Hepatocyte (in vitro differentiated cells): Measurements from ENCODE around the gene MNX1. TPM values are rescaled to one million over a fixed set of nuclear protein-coding genes. Genes with fewer than 3 reads are reported as not detected.

Experiments used
- DNase-seq: peaks from one replicate; pipeline ENCODE4 v3.0.0-alpha.2; 2016; ENCODE audit warnings: low spot score
- H2AFZ ChIP-seq: fragments of 200-600 bp; sonication (generic); 2 replicates; pipeline ENCODE4 v1.6.0; 2016; ENCODE audit warnings: antibody characterized with exemption, mild to moderate bottlenecking
- H3K27ac ChIP-seq: fragments of 200-600 bp; sonication (generic); 2 replicates; pipeline ENCODE4 v1.5.1; 2016; ENCODE audit warnings: mild to moderate bottlenecking
- H3K27me3 ChIP-seq: fragments of 200-600 bp; sonication (generic); 2 replicates; pipeline ENCODE4 v1.6.1; 2016
- H3K36me3 ChIP-seq: fragments of 200-600 bp; sonication (generic); replicated peaks from 2 replicates; pipeline ENCODE4 v1.5.1; 2016; ENCODE audit warnings: low read depth; ENCODE audit not compliant: insufficient read depth
- H3K4me1 ChIP-seq: fragments of 200-600 bp; sonication (generic); 2 replicates; pipeline ENCODE4 v1.5.1; 2016; ENCODE audit warnings: mild to moderate bottlenecking, moderate library complexity; ENCODE audit not compliant: insufficient read depth
- H3K4me2 ChIP-seq: fragments of 200-600 bp; sonication (generic); 2 replicates; pipeline ENCODE4 v1.6.0; 2016
- H3K4me3 ChIP-seq: fragments of 200-600 bp; sonication (generic); 2 replicates; pipeline ENCODE4 v1.5.1; 2016; ENCODE audit warnings: mild to moderate bottlenecking
- H3K79me2 ChIP-seq: fragments of 200-600 bp; sonication (generic); 2 replicates; pipeline ENCODE4 v1.6.0; 2017; ENCODE audit warnings: mild to moderate bottlenecking
- H3K9me2 ChIP-seq: fragments of 200-600 bp; sonication (generic); replicated peaks from 2 replicates; pipeline ENCODE4 v1.6.0; 2017; ENCODE audit warnings: mild to moderate bottlenecking; ENCODE audit not compliant: insufficient read depth
- H3K9me3 ChIP-seq: fragments of 200-600 bp; sonication (generic); 2 replicates; pipeline ENCODE4 v1.5.1; 2016; ENCODE audit warnings: low read depth, mild to moderate bottlenecking
- H4K20me1 ChIP-seq: fragments of 200-600 bp; sonication (generic); 2 replicates; pipeline ENCODE4 v1.6.0; 2016; ENCODE audit warnings: mild to moderate bottlenecking; ENCODE audit not compliant: insufficient read depth, poor library complexity, severe bottlenecking
- EZH2 ChIP-seq: fragments of 200-600 bp; sonication (generic); IDR thresholded peaks from 2 replicates; pipeline ENCODE4 v1.6.1; 2016; ENCODE audit warnings: antibody characterized with exemption, mild to moderate bottlenecking, borderline replicate concordance
- EZH2phosphoT487 ChIP-seq: fragments of 200-600 bp; sonication (generic); IDR thresholded peaks from one replicate; pipeline ENCODE4 v1.6.1; 2018; ENCODE audit warnings: antibody characterized with exemption, mild to moderate bottlenecking, low read depth, moderate library complexity; ENCODE audit not compliant: unreplicated experiment, severe bottlenecking
- WGBS: methylation state at CpG from one replicate; pipeline ENCODE4 v1.1.6; 2016; ENCODE audit warnings: low lambda C conversion rate; ENCODE audit errors: missing lambda C conversion rate; 5-methylcytosine and 5-hydroxymethylcytosine counted together
- polyA plus RNA-seq: library from polyadenylated mRNA; unstranded; fragments of >200 nt; fragmentation: Nextera tagmentation; extraction: Ambion mirVana; gene quantifications from 2 replicates; pipeline ENCODE4 v1.2.1, GENCODE V29; 2016
- total RNA-seq: library from RNA; depleted of rRNA; stranded (reverse); fragments of >200 nt; gene quantifications from 2 replicates; pipeline ENCODE4 v1.2.3, GENCODE V29; 2014
- TF ChIP-seq, protein P1 (sequence below): fragments of 200-600 bp; sonication (generic); IDR thresholded peaks from 2 replicates; pipeline ENCODE4 v1.5.1; 2016; ENCODE audit warnings: antibody characterized with exemption, mild to moderate bottlenecking; ENCODE audit not compliant: poor library complexity

The MNX1 gene
- total and polyA plus RNA-seq, 2 experiments from 2014 or later: 1.4 to 2.3 TPM

DNA sequence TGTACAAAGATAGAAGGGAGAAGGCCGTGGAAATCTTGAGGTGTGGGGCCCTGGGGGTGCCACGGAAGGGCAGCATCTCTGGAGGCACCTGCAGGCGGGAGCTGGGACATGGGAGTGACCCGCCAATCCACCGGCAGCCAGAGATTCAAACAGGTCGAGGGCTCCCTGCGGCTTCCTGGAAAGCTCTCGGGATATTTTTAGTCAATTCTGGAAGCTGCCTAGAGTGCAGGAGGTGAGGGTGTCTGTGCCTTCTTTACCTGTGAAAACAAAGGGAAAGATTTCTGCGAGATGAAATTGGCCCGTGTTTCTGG lies 16.6 kb downstream of the MNX1 start:
- no peaks in the 10 kb centered on the region for H4K20me1 ChIP-seq
- H3K36me3 ChIP-seq: no peaks in the 10 kb centered on the region
- H3K9me3 ChIP-seq: no peaks in the 10 kb centered on the region
- DNase-seq: no peak
- no peak overlapping the region for H2AFZ ChIP-seq
- H3K4me2 ChIP-seq: no peak overlapping the region
- TF ChIP-seq, protein P1, sequence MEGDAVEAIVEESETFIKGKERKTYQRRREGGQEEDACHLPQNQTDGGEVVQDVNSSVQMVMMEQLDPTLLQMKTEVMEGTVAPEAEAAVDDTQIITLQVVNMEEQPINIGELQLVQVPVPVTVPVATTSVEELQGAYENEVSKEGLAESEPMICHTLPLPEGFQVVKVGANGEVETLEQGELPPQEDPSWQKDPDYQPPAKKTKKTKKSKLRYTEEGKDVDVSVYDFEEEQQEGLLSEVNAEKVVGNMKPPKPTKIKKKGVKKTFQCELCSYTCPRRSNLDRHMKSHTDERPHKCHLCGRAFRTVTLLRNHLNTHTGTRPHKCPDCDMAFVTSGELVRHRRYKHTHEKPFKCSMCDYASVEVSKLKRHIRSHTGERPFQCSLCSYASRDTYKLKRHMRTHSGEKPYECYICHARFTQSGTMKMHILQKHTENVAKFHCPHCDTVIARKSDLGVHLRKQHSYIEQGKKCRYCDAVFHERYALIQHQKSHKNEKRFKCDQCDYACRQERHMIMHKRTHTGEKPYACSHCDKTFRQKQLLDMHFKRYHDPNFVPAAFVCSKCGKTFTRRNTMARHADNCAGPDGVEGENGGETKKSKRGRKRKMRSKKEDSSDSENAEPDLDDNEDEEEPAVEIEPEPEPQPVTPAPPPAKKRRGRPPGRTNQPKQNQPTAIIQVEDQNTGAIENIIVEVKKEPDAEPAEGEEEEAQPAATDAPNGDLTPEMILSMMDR: no peak
- TF ChIP-seq EZH2: no peak
- TF ChIP-seq EZH2phosphoT487: no peak
- no peak overlapping the region for H3K4me3 ChIP-seq
- H3K27me3 ChIP-seq: peaks cover 27% of the 10 kb centered on the region
- no peaks in the 10 kb centered on the region for H3K4me1 ChIP-seq
- H3K79me2 ChIP-seq: no peaks in the 10 kb centered on the region
- no peak overlapping the region for H3K27ac ChIP-seq
- 60% methylated on average over 10 of the region's 10 CpGs for WGBS
- H3K9me2 ChIP-seq: no peaks in the 10 kb centered on the region

DNA sequence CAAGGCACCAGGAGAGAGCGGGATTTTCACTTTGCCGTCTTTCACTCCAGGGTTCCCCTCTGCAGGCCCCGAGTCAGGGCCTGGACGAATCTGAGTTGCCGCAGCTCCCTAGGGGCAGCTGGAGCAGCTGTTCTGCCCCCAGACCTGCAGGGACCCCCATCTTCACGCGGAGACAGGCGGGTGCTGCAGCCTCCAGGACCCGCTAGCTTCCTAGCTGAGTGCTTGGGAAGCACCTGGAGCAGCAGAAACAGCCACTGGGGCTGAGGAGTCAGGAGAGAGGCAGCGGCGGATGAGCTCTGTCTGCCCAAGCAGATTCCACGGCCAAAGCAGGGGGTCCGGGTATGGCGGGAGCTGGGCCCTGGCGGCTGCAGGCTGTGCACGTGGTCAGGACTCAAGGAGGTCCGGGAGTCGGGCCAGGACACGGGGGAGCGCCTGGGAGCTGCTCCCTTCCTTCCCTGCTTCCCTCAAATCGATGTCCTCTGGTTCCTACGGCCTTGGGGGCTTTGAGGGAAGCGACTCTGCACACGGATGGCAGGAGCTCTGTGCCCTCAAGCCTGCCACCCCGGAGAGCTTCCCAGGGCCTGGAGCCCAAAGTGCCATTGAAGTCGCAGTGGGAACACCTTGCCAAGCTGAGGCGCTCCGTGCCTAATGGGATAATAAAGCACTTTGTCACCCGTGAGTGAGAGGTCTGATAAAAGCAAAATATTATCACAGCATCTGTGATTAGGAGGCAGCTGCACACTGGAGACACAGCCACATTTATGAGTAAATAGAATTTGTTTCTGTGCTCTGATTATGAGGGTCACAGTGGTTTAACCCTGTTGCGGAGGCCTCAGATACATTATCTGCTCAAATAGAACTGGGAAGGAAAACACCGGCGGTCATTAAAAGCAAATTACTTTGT lies 17.2 kb downstream of the MNX1 start:
- no peak overlapping the region for H2AFZ ChIP-seq
- no peaks in the 10 kb centered on the region for H3K9me3 ChIP-seq
- H4K20me1 ChIP-seq: no peaks in the 10 kb centered on the region
- no peak for TF ChIP-seq EZH2phosphoT487
- TF ChIP-seq, protein P1: no peak
- no peak for TF ChIP-seq EZH2
- 68% methylated on average over 32 of the region's 32 CpGs for WGBS
- H3K27ac ChIP-seq: no peak overlapping the region
- H3K4me2 ChIP-seq: no peak overlapping the region
- H3K36me3 ChIP-seq: no peaks in the 10 kb centered on the region
- no peak overlapping the region for H3K4me3 ChIP-seq
- H3K27me3 ChIP-seq: peaks cover 23% of the 10 kb centered on the region
- DNase-seq: no peak
- no peaks in the 10 kb centered on the region for H3K9me2 ChIP-seq
- no peaks in the 10 kb centered on the region for H3K79me2 ChIP-seq
- no peaks in the 10 kb centered on the region for H3K4me1 ChIP-seq

DNA sequence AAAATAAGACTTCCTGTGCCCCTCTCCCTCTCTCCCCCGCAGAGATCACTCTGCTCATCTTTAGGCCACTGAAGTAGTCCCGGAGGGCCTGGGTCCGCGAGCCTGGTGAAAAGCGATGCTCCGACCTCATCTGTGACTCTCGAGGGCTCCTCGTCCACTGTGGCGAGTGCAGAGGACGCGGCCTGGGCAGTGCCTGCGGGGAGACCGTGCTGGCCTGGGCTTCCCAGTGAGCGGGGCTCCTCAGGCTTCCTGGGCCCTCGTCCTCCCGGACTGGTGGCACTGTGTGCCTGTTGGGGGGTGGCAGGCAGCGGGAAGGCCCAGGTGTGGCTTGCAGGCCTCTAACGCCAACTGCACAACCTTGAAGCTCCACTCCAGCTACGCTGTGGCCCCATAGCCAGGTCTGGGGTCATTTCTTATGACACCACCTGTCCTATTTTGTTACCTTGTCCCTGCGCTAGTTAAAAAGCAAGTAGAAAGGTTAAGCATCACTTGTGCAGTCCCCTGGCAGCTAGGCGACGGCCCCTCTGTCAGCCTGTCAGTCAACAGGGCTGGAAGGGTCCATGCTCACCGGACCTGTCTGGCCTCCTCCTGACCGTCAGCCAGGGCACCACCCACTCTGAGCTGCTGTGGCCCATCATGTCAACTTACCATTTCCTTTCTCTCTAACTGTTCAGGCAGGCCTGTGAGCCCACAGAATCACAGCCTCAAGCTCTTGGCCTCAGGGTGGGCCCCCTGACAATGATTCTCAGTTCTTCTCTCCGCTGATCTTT lies 20.5 kb downstream of the MNX1 start:
- Histone ChIP-seq H3K4me2 (no peak overlapping the region), H3K36me3 (no peaks in the 10 kb centered on the region), H3K9me3 (no peaks in the 10 kb centered on the region), H3K27ac (no peak overlapping the region), H4K20me1 (no peaks in the 10 kb centered on the region), H3K79me2 (no peaks in the 10 kb centered on the region), H2AFZ (no peak overlapping the region), H3K27me3 (no peaks in the 10 kb centered on the region), H3K4me3 (no peak overlapping the region), H3K4me1 (peaks cover 2% of the 10 kb centered on the region), H3K9me2 (no peaks in the 10 kb centered on the region)
- DNase-seq: no peak
- 96% methylated on average over 25 of the region's 25 CpGs for WGBS
- TF ChIP-seq EZH2phosphoT487: no peak
- TF ChIP-seq, protein P1: no peak
